ENCODE results near the gene ZDHHC1.

The ZDHHC1 gene

GRCh38 chr16:67447508-67448076 lies 31.3 kb upstream of the ZDHHC1 start:
- DNase-seq = no peak

GRCh38 chr16:67446968-67447507 lies 30.8 kb upstream of the ZDHHC1 start:
- DNase-seq = no peak

- DNase-seq = no peak
These were observed 29.9 kb upstream of the ZDHHC1 start for GRCh38 chr16:67445913-67446907.

GRCh38 chr16:67445441-67445912 lies 29.2 kb upstream of the ZDHHC1 start:
- no peak for DNase-seq

GRCh38 chr16:67445126-67445426 lies 28.8 kb upstream of the ZDHHC1 start:
- no peak for DNase-seq

GRCh38 chr16:67444259-67445125 lies 28.2 kb upstream of the ZDHHC1 start:
- no peak for DNase-seq

GRCh38 chr16:67443265-67443664 lies 27.0 kb upstream of the ZDHHC1 start:
- no peak for DNase-seq

GRCh38 chr16:67442581-67443255 lies 26.4 kb upstream of the ZDHHC1 start:
- no peak for DNase-seq

- DNase-seq = no peak
These were observed 25.6 kb upstream of the ZDHHC1 start for GRCh38 chr16:67441907-67442306.

- DNase-seq = peak in 1 of 2 experiments; percentile 13
These were observed 25.0 kb upstream of the ZDHHC1 start for GRCh38 chr16:67441271-67441753.

- DNase-seq = no peak
These were observed 22.6 kb upstream of the ZDHHC1 start for GRCh38 chr16:67438824-67439393.

GRCh38 chr16:67438098-67438791 lies 22.0 kb upstream of the ZDHHC1 start:
- no peak for DNase-seq

- no peak for DNase-seq
These were observed 21.2 kb upstream of the ZDHHC1 start for GRCh38 chr16:67437513-67437912.

- no peak for DNase-seq
These were observed 20.4 kb upstream of the ZDHHC1 start for GRCh38 chr16:67436640-67437193.

GRCh38 chr16:67435758-67436164 lies 19.5 kb upstream of the ZDHHC1 start:
- DNase-seq = no peak

GRCh38 chr16:67433131-67433719 lies 16.9 kb upstream of the ZDHHC1 start:
- DNase-seq = no peak

- DNase-seq = no peak
These were observed 16.2 kb upstream of the ZDHHC1 start for GRCh38 chr16:67432506-67432890.

- no peak for DNase-seq
These were observed 15.7 kb upstream of the ZDHHC1 start for GRCh38 chr16:67431775-67432505.

- peak in 1 of 2 experiments; percentile 62 for DNase-seq
These were observed 14.9 kb upstream of the ZDHHC1 start, which contains the start of gene HSD11B2 for GRCh38 chr16:67430977-67431774. HSD11B2 (plus strand) TSS chr16:67431121; CDS start chr16:67431249, 128 bp downstream.
